HepG2 (cell line): ENCODE measurements around the gene SESN2. TPM values are rescaled to one million over a fixed set of nuclear protein-coding genes. Genes with fewer than 3 reads are reported as not detected.

Experiments
- ETV5 ChIP-seq: IDR thresholded peaks from 2 replicates; pipeline ENCODE4 v1.6.1; 2018; ENCODE audit warnings: missing biosample characterization, missing genetic modification reagents, inconsistent platforms, borderline replicate concordance
- FOXK1 ChIP-seq: sonication (generic); formaldehyde crosslinking; IDR thresholded peaks from 2 replicates; pipeline ENCODE4 v1.4.0; 2020; ENCODE audit warnings: low read depth, missing genetic modification reagents, borderline replicate concordance
- GABPA ChIP-seq, 2 experiments: IDR thresholded peaks; 2 replicates each; pipeline ENCODE4 v1.6.1; 2011 to 2016; ENCODE audit warnings: low read depth in 2 of 2, low read length in 1 of 2, missing biosample characterization in 1 of 2, missing genetic modification characterization in 1 of 2
- HOXA3 ChIP-seq: sonication (generic); formaldehyde crosslinking; IDR thresholded peaks from 2 replicates; pipeline ENCODE4 v1.5.0; 2020; ENCODE audit warnings: missing genetic modification reagents
- IRX3 ChIP-seq: sonication (generic); formaldehyde crosslinking; IDR thresholded peaks from 2 replicates; pipeline ENCODE4 v1.8.1; 2023; ENCODE audit warnings: mild to moderate bottlenecking, low read depth, missing genetic modification reagents, borderline replicate concordance
- KDM2A ChIP-seq: sonication (generic); formaldehyde crosslinking; IDR thresholded peaks from 2 replicates; pipeline ENCODE4 v1.4.0; 2020; ENCODE audit warnings: low read depth, missing genetic modification reagents, borderline replicate concordance
- KLF15 ChIP-seq: sonication (generic); formaldehyde crosslinking; IDR thresholded peaks from 2 replicates; pipeline ENCODE4 v1.8.1; 2023; ENCODE audit warnings: borderline replicate concordance, mild to moderate bottlenecking, inconsistent platforms, missing genetic modification reagents, mixed read lengths
- PHF5A ChIP-seq: IDR thresholded peaks from one replicate; pipeline ENCODE4 v1.6.1; 2018; ENCODE audit warnings: low read depth, missing genetic modification reagents; ENCODE audit not compliant: unreplicated experiment
- SIX1 ChIP-seq: sonication (generic); formaldehyde crosslinking; IDR thresholded peaks from 2 replicates; pipeline ENCODE4 v1.4.0; 2020; ENCODE audit warnings: missing genetic modification reagents, borderline replicate concordance
- SNAPC2 ChIP-seq: sonication (generic); formaldehyde crosslinking; IDR thresholded peaks from 2 replicates; pipeline ENCODE4 v1.8.1; 2022; ENCODE audit warnings: mild to moderate bottlenecking, missing genetic modification reagents
- XBP1 ChIP-seq: sonication (generic); formaldehyde crosslinking; IDR thresholded peaks from 2 replicates; pipeline ENCODE4 v1.5.0; 2020; ENCODE audit warnings: missing genetic modification reagents
- ZFP36L2 ChIP-seq: sonication (generic); formaldehyde crosslinking; IDR thresholded peaks from 2 replicates; pipeline ENCODE4 v1.4.0; 2020; ENCODE audit warnings: missing genetic modification reagents
- ZNF326 ChIP-seq: sonication (generic); formaldehyde crosslinking; IDR thresholded peaks from 2 replicates; pipeline ENCODE4 v1.4.0; 2020; ENCODE audit warnings: missing genetic modification reagents, borderline replicate concordance
- ZNF460 ChIP-seq: sonication (generic); formaldehyde crosslinking; IDR thresholded peaks from 2 replicates; pipeline ENCODE4 v1.5.1; 2020; ENCODE audit warnings: missing genetic modification reagents, mild to moderate bottlenecking, borderline replicate concordance
- ZNF615 ChIP-seq: sonication (generic); formaldehyde crosslinking; IDR thresholded peaks from 2 replicates; pipeline ENCODE4 v1.5.0; 2020; ENCODE audit warnings: mild to moderate bottlenecking, missing genetic modification reagents, borderline replicate concordance
- ZNF749 ChIP-seq: sonication (generic); formaldehyde crosslinking; IDR thresholded peaks from 2 replicates; pipeline ENCODE4 v1.8.0; 2022; ENCODE audit warnings: mild to moderate bottlenecking, missing genetic modification reagents, moderate library complexity, borderline replicate concordance
- ZNF777 ChIP-seq: sonication (generic); formaldehyde crosslinking; IDR thresholded peaks from 2 replicates; pipeline ENCODE4 v1.4.0; 2020; ENCODE audit warnings: missing genetic modification reagents
- ZNF780A ChIP-seq: sonication (generic); formaldehyde crosslinking; IDR thresholded peaks from 2 replicates; pipeline ENCODE4 v1.8.0; 2022; ENCODE audit warnings: mild to moderate bottlenecking, missing genetic modification reagents, moderate library complexity
- ZNF891 ChIP-seq: sonication (generic); formaldehyde crosslinking; IDR thresholded peaks from 2 replicates; pipeline ENCODE4 v1.5.0; 2020; ENCODE audit warnings: mild to moderate bottlenecking, missing genetic modification reagents
- polyA plus RNA-seq, 8 experiments: library from polyadenylated mRNA; depleted of rRNA in 3 of 8; stranded (reverse) in 7 of 8; unstranded in 1 of 8; fragments of >200 nt; fragmentation: Illumina TruSeq in 4 of 8; extraction: Trizol in 4 of 8; gene quantifications; 2 replicates each; pipeline versions ENCODE4 v1.2.1 to v1.2.3, GENCODE V29; 2011 to 2016; ENCODE audit warnings: low read depth in 4 of 8, missing spikeins in 1 of 8, mixed read lengths in 1 of 8; ENCODE audit not compliant: insufficient read depth in 1 of 8
- total RNA-seq, 5 experiments: library from RNA; depleted of rRNA; stranded (reverse); fragments of >200 nt; fragmentation: Illumina TruSeq; extraction: Trizol; gene quantifications; 2 replicates each; pipeline ENCODE4 v1.2.3, GENCODE V29; 2016; ENCODE audit warnings: low read depth in 1 of 5
- TF ChIP-seq, protein P1 (sequence below): sonication (generic); formaldehyde crosslinking; IDR thresholded peaks from 2 replicates; pipeline ENCODE4 v1.8.0; 2022; ENCODE audit warnings: mild to moderate bottlenecking, missing genetic modification reagents, borderline replicate concordance
- TF ChIP-seq, protein P2 (sequence below): sonication (generic); formaldehyde crosslinking; IDR thresholded peaks from 2 replicates; pipeline ENCODE4 v1.4.0; 2020; ENCODE audit warnings: missing genetic modification reagents, borderline replicate concordance
- TF ChIP-seq, protein P3 (sequence below): IDR thresholded peaks from 2 replicates; pipeline ENCODE4 v1.6.1; 2016; ENCODE audit warnings: missing compliant biosample characterization, missing genetic modification reagents, borderline replicate concordance
- TF ChIP-seq, protein P4 (sequence below): sonication (generic); formaldehyde crosslinking; IDR thresholded peaks from 2 replicates; pipeline ENCODE4 v1.5.0; 2020; ENCODE audit warnings: mild to moderate bottlenecking, low read depth, missing genetic modification reagents, borderline replicate concordance

SESN2 gene
- total and polyA plus RNA-seq, 2 of the 13 experiments (the other 11 are each of a cell fraction or from before 2014, with no cell fraction given): 13.2 to 19.1 TPM

DNA sequence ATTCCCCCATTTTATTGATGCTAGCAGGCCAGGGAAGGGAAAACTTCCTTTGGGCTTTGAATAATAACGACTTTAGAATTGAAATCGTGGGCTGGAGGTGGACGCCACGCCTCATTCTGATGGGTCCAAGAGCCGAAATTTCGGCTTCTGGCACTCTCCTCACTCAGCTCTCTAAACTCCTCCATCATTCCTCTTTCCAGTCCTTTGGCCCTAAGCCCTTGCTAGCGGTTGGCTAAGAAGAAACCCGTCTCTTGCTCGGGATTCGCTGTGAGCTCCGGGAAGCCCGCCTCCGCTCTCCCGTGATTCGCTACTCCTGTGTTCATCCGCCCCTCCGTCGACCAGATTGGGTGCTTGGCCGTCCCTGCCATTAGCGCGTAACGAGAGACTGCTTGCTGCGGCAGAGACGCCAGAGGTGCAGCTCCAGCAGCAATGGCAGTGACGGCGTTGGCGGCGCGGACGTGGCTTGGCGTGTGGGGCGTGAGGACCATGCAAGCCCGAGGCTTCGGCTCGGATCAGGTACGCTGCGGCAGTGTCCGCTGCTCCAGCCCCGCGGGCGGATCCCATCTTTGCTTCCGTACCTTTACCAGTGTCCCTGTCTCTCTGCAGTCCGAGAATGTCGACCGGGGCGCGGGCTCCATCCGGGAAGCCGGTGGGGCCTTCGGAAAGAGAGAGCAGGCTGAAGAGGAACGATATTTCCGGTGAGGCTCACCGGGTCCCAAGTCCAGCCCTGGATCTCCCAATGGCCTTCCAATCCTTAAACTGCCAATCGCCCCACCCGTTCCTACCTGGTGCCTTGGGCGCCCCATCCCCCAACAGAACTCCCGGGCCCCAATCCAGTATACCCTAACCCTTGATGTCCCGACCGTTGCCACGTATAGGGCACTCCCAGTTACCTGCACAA is 23.3 kb upstream of the SESN2 start, which contains the start of gene ATP5IF1 (continued):
- TF ChIP-seq SIX1 (CRISPR knock-in tag) (no peak), ZNF615 (CRISPR knock-in tag) (no peak), ZNF780A (CRISPR knock-in tag) (0 out of 2 replicates have a peak, but pooled peaks have one; percentile 16), ZNF891 (CRISPR knock-in tag) (peak; percentile 71), PHF5A (CRISPR knock-in tag) (no peak), FOXK1 (CRISPR knock-in tag) (peak; percentile 73; the same call in 1 of the 2 replicates), ZNF326 (CRISPR knock-in tag) (no peak), HOXA3 (CRISPR knock-in tag) (peak; percentile 81), GABPA (IDR thresholded peaks at IDR 0.05; ENCODE audit: low read depth, low read length) (no peak; the same call in 1 of the 2 replicates), GABPA (CRISPR knock-in tag; IDR thresholded peaks at IDR 0.05; ENCODE audit: low read depth) (peak; percentile 35; the same call in 1 of the 2 replicates), XBP1 (CRISPR knock-in tag) (peak; percentile 79; the same call in 1 of the 2 replicates), ETV5 (peak; percentile 70), ZNF460 (CRISPR knock-in tag) (no peak), KLF15 (CRISPR knock-in tag) (no peak), ZFP36L2 (CRISPR knock-in tag) (no peak), KDM2A (CRISPR knock-in tag) (peak; percentile 77), ZNF777 (CRISPR knock-in tag) (peak; percentile 70), IRX3 (CRISPR knock-in tag) (peak; percentile 72), ZNF749 (peak; percentile 90; the same call in 1 of the 2 replicates), SNAPC2 (0 out of 2 replicates have a peak, but pooled peaks have one; percentile 70)
- TF ChIP-seq, protein P1, sequence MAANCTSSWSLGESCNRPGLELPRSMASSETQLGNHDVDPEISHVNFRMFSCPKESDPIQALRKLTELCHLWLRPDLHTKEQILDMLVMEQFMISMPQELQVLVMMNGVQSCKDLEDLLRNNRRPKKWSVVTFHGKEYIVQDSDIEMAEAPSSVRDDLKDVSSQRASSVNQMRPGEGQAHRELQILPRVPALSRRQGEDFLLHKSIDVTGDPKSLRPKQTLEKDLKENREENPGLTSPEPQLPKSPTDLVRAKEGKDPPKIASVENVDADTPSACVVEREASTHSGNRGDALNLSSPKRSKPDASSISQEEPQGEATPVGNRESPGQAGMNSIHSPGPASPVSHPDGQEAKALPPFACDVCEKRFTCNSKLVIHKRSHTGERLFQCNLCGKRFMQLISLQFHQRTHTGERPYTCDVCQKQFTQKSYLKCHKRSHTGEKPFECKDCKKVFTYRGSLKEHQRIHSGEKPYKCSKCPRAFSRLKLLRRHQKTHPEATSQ (CRISPR knock-in tag): peak; percentile 53; the same call in 1 of the 2 replicates
- TF ChIP-seq, protein P2, sequence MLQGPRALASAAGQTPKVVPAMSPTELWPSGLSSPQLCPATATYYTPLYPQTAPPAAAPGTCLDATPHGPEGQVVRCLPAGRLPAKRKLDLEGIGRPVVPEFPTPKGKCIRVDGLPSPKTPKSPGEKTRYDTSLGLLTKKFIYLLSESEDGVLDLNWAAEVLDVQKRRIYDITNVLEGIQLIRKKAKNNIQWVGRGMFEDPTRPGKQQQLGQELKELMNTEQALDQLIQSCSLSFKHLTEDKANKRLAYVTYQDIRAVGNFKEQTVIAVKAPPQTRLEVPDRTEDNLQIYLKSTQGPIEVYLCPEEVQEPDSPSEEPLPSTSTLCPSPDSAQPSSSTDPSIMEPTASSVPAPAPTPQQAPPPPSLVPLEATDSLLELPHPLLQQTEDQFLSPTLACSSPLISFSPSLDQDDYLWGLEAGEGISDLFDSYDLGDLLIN (CRISPR knock-in tag): peak; percentile 85; the same call in 1 of the 2 replicates
- TF ChIP-seq, protein P3, sequence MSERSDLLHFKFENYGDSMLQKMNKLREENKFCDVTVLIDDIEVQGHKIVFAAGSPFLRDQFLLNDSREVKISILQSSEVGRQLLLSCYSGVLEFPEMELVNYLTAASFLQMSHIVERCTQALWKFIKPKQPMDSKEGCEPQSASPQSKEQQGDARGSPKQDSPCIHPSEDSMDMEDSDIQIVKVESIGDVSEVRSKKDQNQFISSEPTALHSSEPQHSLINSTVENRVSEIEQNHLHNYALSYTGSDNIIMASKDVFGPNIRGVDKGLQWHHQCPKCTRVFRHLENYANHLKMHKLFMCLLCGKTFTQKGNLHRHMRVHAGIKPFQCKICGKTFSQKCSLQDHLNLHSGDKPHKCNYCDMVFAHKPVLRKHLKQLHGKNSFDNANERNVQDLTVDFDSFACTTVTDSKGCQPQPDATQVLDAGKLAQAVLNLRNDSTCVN (CRISPR knock-in tag): peak; percentile 61; the same call in 1 of the 2 replicates
- TF ChIP-seq, protein P4, sequence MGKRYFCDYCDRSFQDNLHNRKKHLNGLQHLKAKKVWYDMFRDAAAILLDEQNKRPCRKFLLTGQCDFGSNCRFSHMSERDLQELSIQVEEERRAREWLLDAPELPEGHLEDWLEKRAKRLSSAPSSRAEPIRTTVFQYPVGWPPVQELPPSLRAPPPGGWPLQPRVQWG (CRISPR knock-in tag): no peak
